ENCODE data around the gene ATP4B. TPM values are rescaled to one million over a fixed set of nuclear protein-coding genes. Genes with fewer than 3 reads are reported as not detected.

Gene ATP4B
- polyA plus RNA-seq, 1 experiment, result not detected

GRCh38 chr13:113630296-113630695, 27.7 kb downstream of the ATP4B start:
- peaks cover 27% of the 10 kb centered on the region for H3K36me3 ChIP-seq (ENCODE audit: control insufficient read depth, insufficient read depth, low read length)
- ChIA-PET POLR2A (no interaction called here), CTCF (interaction anchor here (1.5 kb wide), 1 partner anchor 9 kb away, joined by 4 read pairs; no protein-coding TSS in a partner anchor)
- no peaks in the 10 kb centered on the region for H3K27me3 ChIP-seq (ENCODE audit: control insufficient read depth, insufficient read depth, low read length)
- TF ChIP-seq, protein P1, sequence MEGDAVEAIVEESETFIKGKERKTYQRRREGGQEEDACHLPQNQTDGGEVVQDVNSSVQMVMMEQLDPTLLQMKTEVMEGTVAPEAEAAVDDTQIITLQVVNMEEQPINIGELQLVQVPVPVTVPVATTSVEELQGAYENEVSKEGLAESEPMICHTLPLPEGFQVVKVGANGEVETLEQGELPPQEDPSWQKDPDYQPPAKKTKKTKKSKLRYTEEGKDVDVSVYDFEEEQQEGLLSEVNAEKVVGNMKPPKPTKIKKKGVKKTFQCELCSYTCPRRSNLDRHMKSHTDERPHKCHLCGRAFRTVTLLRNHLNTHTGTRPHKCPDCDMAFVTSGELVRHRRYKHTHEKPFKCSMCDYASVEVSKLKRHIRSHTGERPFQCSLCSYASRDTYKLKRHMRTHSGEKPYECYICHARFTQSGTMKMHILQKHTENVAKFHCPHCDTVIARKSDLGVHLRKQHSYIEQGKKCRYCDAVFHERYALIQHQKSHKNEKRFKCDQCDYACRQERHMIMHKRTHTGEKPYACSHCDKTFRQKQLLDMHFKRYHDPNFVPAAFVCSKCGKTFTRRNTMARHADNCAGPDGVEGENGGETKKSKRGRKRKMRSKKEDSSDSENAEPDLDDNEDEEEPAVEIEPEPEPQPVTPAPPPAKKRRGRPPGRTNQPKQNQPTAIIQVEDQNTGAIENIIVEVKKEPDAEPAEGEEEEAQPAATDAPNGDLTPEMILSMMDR (IDR thresholded peaks at IDR 0.05; ENCODE audit: insufficient read depth, low read depth, low read length), result no peak
- no peak for DNase-seq (ENCODE audit: low read depth)
- H3K4me3 ChIP-seq (ENCODE audit: low read depth, low read length), result no peak overlapping the region

GRCh38 chr13:113629866-113630265, 28.1 kb downstream of the ATP4B start:
- ChIA-PET CTCF (interaction anchor here (1.5 kb wide), 1 partner anchor 9 kb away, joined by 4 read pairs; no protein-coding TSS in a partner anchor), POLR2A (no interaction called here)
- Histone ChIP-seq H3K27me3 (ENCODE audit: control insufficient read depth, insufficient read depth, low read length) (no peaks in the 10 kb centered on the region), H3K4me3 (ENCODE audit: low read depth, low read length) (no peak overlapping the region), H3K36me3 (ENCODE audit: control insufficient read depth, insufficient read depth, low read length) (peaks cover 23% of the 10 kb centered on the region)
- DNase-seq (ENCODE audit: low read depth), result no peak
- TF ChIP-seq, protein P1 (IDR thresholded peaks at IDR 0.05; ENCODE audit: insufficient read depth, low read depth, low read length), result no peak

DNA sequence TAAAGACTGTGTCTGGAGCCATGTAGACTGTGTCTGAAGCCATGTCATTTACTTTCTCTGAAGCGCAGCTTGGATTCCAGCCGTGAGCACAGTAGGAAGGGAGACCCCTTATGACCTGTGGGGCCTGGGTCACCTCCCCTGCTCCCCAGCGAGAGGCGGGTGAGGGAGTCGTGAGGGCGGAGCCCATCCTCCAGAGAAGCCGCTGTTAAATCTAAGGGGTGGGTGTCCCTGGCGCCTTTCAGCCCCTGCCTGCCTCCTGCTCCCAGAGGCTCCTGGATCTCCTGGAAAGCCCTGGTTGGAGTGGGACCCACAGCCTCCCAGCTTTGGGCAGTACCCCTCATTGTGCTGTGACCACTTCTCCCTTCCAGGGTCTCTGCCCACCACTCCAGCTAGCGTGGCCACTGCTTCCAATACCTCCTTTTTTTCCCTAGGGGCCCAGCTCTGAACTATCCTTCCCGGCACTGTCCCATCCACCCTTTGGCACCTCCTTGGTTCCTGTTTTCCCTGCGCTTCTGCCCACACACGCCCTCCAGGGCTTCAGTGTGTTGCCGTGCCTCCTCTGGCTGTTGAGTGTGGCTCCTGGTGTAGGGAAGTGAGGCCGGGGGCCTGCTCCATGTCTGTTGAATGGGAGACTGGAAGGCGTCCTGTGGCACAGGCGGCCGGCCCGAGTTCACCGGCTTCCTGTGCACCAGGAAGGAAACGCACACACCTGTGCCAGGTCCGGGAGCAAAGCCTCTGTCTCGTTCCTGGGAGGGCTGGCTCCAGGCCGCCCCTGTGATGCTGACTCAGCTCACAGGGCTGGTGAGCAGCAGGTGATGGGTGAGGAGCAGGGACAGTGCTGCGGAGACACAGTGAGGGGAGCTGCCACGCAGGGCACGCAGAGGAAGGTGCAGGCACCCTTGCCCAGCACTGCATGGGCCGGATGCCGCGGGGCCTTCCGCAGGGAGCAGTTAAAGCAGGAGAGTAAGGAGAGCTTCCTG, 29.4 kb downstream of the ATP4B start:
- CTCF ChIA-PET, result interaction anchor here (0.7 to 1.5 kb wide), 2 partner anchors 10 to 98 kb away, joined by 3 to 4 read pairs; no protein-coding TSS in a partner anchor
- Histone ChIP-seq H3K36me3 (ENCODE audit: control insufficient read depth, insufficient read depth, low read length) (peaks cover 18% of the 10 kb centered on the region), H3K27me3 (ENCODE audit: control insufficient read depth, insufficient read depth, low read length) (no peaks in the 10 kb centered on the region), H3K4me3 (ENCODE audit: low read depth, low read length) (no peak overlapping the region)
- POLR2A ChIA-PET, result no interaction called here
- TF ChIP-seq, protein P1 (IDR thresholded peaks at IDR 0.05; ENCODE audit: insufficient read depth, low read depth, low read length), result no peak
- no peak for DNase-seq (ENCODE audit: low read depth)

DNA sequence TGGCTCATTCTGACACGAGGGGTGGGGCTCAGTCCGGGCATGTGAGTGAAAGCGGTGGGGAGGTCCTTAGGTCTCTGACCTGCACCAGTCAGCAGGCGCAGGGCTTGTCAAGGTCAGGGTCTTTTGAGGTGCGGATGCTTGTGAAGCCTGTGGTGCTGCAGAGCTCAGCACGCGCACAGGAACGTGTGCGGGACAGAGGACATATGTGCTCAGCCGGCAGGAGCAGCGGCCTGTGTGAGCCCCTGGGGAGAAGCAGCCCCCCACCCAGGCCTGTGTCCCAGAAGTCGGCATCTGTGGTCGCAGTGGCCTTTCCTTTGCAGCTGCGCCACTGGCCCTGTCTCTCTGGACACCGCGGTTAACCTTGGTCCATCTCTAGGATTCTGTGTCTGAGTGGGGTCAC, 30.9 kb downstream of the ATP4B start:
- TF ChIP-seq, protein P1 (IDR thresholded peaks at IDR 0.05; ENCODE audit: insufficient read depth, low read depth, low read length), result no peak
- Histone ChIP-seq H3K27me3 (ENCODE audit: control insufficient read depth, insufficient read depth, low read length) (no peaks in the 10 kb centered on the region), H3K36me3 (ENCODE audit: control insufficient read depth, insufficient read depth, low read length) (peaks cover 16% of the 10 kb centered on the region), H3K4me3 (ENCODE audit: low read depth, low read length) (no peak overlapping the region)
- DNase-seq (ENCODE audit: low read depth), result no peak
- ChIA-PET CTCF (interaction anchor here (1.1 to 1.4 kb wide), 2 partner anchors 10 to 320 kb away, joined by 4 to 6 read pairs; no protein-coding TSS in a partner anchor), POLR2A (no interaction called here)
